Measurements from ENCODE around the gene LKAAEAR1. TPM values are rescaled to one million over a fixed set of nuclear protein-coding genes. Genes with fewer than 3 reads are reported as not detected.

LKAAEAR1 gene
- total and polyA plus RNA-seq, 2 of the 13 experiments (the other 11 are each of a cell fraction or from before 2014, with no cell fraction given), result not detected

- peak; percentile 12 for TF ChIP-seq HNRNPK (IDR thresholded peaks at IDR 0.05; ENCODE audit: low read depth, low read length, poor library complexity, severe bottlenecking)
- TF ChIP-seq, protein P1, sequence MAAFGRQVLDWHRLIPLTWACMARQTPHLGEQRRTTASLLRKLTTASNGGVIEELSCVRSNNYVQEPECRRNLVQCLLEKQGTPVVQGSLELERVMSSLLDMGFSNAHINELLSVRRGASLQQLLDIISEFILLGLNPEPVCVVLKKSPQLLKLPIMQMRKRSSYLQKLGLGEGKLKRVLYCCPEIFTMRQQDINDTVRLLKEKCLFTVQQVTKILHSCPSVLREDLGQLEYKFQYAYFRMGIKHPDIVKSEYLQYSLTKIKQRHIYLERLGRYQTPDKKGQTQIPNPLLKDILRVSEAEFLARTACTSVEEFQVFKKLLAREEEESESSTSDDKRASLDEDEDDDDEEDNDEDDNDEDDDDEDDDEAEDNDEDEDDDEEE (CRISPR knock-in tag; IDR thresholded peaks at IDR 0.05), result no peak
- TF ChIP-seq, protein P2, sequence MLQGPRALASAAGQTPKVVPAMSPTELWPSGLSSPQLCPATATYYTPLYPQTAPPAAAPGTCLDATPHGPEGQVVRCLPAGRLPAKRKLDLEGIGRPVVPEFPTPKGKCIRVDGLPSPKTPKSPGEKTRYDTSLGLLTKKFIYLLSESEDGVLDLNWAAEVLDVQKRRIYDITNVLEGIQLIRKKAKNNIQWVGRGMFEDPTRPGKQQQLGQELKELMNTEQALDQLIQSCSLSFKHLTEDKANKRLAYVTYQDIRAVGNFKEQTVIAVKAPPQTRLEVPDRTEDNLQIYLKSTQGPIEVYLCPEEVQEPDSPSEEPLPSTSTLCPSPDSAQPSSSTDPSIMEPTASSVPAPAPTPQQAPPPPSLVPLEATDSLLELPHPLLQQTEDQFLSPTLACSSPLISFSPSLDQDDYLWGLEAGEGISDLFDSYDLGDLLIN (CRISPR knock-in tag; IDR thresholded peaks at IDR 0.05; ENCODE audit: borderline replicate concordance), result no peak
- TF ChIP-seq, protein P3, sequence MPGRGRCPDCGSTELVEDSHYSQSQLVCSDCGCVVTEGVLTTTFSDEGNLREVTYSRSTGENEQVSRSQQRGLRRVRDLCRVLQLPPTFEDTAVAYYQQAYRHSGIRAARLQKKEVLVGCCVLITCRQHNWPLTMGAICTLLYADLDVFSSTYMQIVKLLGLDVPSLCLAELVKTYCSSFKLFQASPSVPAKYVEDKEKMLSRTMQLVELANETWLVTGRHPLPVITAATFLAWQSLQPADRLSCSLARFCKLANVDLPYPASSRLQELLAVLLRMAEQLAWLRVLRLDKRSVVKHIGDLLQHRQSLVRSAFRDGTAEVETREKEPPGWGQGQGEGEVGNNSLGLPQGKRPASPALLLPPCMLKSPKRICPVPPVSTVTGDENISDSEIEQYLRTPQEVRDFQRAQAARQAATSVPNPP (CRISPR knock-in tag; IDR thresholded peaks at IDR 0.05), result no peak; the same call in 1 of the 2 replicates
- TF ChIP-seq PAWR (CRISPR knock-in tag; IDR thresholded peaks at IDR 0.05; ENCODE audit: borderline replicate concordance), result no peak
- no peak for TF ChIP-seq HDAC6 (IDR thresholded peaks at IDR 0.05; ENCODE audit: low read depth, low read length)
- TF ChIP-seq MTF2 (CRISPR knock-in tag; IDR thresholded peaks at IDR 0.05; ENCODE audit: borderline replicate concordance), result no peak
- peak; percentile 94; the same call in 1 of the 2 replicates for TF ChIP-seq ZNF468 (CRISPR knock-in tag; IDR thresholded peaks at IDR 0.05)
- no peak for TF ChIP-seq HHEX (CRISPR knock-in tag; IDR thresholded peaks at IDR 0.05)
- TF ChIP-seq ZNF235 (CRISPR knock-in tag; IDR thresholded peaks at IDR 0.05; ENCODE audit: borderline replicate concordance), result 0 out of 2 replicates have a peak, but pooled peaks have one; percentile 28
- peak; percentile 81; the same call in 1 of the 2 replicates for TF ChIP-seq ISX (CRISPR knock-in tag; conservative IDR thresholded peaks at IDR 0.05)
- TF ChIP-seq, protein P4, sequence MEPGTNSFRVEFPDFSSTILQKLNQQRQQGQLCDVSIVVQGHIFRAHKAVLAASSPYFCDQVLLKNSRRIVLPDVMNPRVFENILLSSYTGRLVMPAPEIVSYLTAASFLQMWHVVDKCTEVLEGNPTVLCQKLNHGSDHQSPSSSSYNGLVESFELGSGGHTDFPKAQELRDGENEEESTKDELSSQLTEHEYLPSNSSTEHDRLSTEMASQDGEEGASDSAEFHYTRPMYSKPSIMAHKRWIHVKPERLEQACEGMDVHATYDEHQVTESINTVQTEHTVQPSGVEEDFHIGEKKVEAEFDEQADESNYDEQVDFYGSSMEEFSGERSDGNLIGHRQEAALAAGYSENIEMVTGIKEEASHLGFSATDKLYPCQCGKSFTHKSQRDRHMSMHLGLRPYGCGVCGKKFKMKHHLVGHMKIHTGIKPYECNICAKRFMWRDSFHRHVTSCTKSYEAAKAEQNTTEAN (CRISPR knock-in tag; conservative IDR thresholded peaks at IDR 0.05), result peak; percentile 72; the same call in 1 of the 2 replicates
- no peak for TF ChIP-seq REPIN1 (CRISPR knock-in tag; IDR thresholded peaks at IDR 0.05; ENCODE audit: borderline replicate concordance, low read depth)
- TF ChIP-seq, protein P5, sequence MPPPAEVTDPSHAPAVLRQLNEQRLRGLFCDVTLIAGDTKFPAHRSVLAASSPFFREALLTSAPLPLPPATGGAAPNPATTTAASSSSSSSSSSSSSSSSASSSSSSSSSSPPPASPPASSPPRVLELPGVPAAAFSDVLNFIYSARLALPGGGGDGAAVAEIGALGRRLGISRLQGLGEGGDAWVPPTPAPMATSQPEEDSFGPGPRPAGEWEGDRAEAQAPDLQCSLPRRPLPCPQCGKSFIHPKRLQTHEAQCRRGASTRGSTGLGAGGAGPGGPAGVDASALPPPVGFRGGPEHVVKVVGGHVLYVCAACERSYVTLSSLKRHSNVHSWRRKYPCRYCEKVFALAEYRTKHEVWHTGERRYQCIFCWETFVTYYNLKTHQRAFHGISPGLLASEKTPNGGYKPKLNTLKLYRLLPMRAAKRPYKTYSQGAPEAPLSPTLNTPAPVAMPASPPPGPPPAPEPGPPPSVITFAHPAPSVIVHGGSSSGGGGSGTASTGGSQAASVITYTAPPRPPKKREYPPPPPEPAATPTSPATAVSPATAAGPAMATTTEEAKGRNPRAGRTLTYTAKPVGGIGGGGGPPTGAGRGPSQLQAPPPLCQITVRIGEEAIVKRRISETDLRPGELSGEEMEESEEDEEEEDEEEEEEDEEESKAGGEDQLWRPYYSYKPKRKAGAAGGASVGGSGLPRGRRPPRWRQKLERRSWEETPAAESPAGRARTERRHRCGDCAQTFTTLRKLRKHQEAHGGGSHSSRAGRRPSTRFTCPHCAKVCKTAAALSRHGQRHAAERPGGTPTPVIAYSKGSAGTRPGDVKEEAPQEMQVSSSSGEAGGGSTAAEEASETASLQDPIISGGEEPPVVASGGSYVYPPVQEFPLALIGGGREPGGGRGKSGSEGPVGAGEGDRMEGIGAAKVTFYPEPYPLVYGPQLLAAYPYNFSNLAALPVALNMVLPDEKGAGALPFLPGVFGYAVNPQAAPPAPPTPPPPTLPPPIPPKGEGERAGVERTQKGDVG (CRISPR knock-in tag; IDR thresholded peaks at IDR 0.05; ENCODE audit: borderline replicate concordance), result no peak; the same call in 1 of the 2 replicates
- TF ChIP-seq WIZ (CRISPR knock-in tag; IDR thresholded peaks at IDR 0.05), result no peak
- no peak for TF ChIP-seq ATF7 (IDR thresholded peaks at IDR 0.05)
- no peak for TF ChIP-seq ATF7 (CRISPR knock-in tag; IDR thresholded peaks at IDR 0.05)
- no peak for TF ChIP-seq MXI1 (IDR thresholded peaks at IDR 0.05; ENCODE audit: borderline replicate concordance, low read depth, low read length)
- no peak; the same call in 1 of the 2 replicates for TF ChIP-seq ZNF501 (CRISPR knock-in tag; IDR thresholded peaks at IDR 0.05)
Observed at GRCh38 chr20:64055893-64056638, 28.1 kb downstream of the LKAAEAR1 start (continued).

Data from HepG2 (cell line).